Cardiac septum (tissue), 1 donor: Measurements from ENCODE around the gene UBE2V1. TPM values are rescaled to one million over a fixed set of nuclear protein-coding genes. Genes with fewer than 3 reads are reported as not detected.
"Not testable (repeated sequence)": the region's sequence is repeated elsewhere in the genome, so short reads cannot be mapped to it uniquely, and the experiment has no call there.

Experiments
- DNase-seq: peaks from one replicate; pipeline ENCODE4 v3.0.0-alpha.2; 2020; ENCODE audit warnings: low spot score
- intact Hi-C: fragments of 100-400 bp; cut with DNase I; formaldehyde crosslinking; loops from one replicate; pipeline ENCODE4 v1.14.0; 2022
- total RNA-seq: library from RNA; stranded (reverse); fragmentation: NEBNext Ultra II Directional; extraction: Animal tissue kit (Norgen Biotek cat#: 25700); gene quantifications from one replicate; pipeline ENCODE4 v1.2.1, GENCODE V29; 2021
- donor health status: DM: no; HTN: no; CAD: no.

The UBE2V1 gene
- total RNA-seq, 1 donor from 2014 or later = 70.3 TPM

DNA sequence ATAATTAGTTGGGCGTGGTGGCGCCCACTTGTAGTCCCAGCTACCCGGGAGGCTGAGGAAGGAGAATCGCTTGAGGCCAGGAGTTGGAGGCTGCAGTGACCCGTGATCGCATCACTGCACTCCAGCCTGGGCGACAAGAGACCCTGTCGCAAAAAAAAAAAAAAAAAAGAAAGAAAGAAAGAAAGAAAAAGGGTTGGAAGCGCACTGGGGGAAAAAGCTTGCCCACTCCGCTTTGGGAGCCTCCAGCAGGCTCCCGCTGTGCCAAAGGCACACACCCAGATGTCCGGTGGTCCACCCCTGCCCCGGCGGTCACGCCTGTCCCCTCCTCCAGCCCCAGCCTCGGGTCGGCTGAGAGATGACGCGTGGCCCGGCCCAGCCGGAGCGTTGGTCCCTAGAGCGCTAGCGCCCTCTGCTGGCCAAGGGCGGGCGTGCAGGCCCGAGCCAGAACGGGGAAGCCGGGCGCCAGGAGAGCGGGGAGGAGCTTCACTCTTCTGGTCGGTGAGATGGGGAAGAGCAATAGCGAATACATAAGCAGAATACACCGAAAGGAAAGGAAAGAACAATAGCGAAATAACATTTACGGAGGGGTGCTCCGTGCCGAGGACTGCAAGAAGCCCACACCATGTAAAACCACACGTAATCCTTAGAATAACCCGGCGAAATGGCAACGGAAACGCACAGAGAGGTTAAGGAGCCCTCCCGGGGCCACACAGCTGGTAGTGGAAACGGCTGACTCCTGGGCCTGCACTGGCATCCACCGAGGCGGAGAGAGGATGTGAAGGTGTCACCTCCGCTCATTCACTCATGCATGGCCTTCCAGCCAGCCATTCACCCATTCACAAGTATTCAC is 41.7 kb downstream of the UBE2V1 start:
- intact Hi-C loops = loop anchor here (1.0 kb wide), 1 partner anchor 92 kb away; no protein-coding TSS in a partner anchor
- peak; percentile 96 for DNase-seq

DNA sequence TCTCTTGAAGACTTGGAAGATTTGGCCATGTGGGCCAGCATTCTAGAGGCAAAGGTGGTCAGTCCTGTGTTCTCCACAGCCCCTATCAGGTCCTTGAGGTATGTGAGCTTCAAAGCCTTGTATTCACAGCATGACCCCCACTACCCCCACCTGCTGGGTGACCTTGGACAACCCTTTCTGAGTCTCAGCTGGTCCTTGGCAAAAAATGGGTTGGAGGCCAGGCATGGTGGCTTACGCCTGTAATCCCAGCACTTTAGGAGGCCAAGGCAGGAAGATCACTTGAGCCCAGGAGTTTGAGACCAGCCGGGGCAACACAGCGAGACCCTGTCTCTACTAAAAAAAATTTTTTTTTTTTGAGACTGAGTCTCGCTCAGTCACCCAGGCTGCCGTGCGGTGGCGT is 42.6 kb downstream of the UBE2V1 start:
- intact Hi-C loops = no loop called here
- no peak for DNase-seq

GRCh38 chr20:50068041-50068651 is 44.8 kb downstream of the UBE2V1 start:
- intact Hi-C loops = no loop called here
- no peak for DNase-seq

- intact Hi-C loops = no loop called here
- DNase-seq = no peak
These were observed 45.5 kb downstream of the UBE2V1 start for GRCh38 chr20:50067461-50067860.

GRCh38 chr20:50067018-50067417 is 45.9 kb downstream of the UBE2V1 start:
- no peak for DNase-seq
- intact Hi-C loops = no loop called here

DNA sequence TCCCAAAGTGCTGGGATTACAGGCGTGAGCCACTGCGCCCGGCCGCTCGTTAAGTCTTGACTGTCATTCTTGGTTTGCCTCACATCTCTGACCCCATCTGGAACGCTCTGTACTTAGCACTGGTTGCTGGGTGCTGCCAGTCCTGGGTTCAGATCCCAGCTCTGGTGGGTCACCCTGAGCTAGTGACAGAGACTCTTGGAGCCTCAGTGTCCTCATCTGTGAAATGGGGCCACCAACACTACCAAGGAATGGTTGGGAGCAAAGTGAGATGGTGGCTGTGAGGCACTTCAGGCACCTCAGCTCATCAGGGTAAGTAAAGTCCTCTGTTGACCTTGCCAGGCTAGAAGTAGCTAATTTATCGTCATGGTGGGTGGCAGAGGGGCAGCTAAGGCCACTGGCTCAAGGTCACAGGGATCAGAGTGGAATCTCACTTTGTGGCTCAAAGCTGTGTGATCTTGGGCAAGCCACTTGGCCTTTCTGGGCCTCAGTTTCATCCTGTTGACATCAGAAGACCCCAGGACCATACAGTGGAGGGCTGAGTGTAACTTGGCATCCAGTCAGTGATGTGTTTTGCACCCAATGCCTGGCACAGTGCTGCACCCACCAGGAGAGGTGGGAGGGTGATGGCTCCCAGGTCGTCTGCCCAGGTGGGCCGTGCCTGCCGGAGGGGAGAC is 46.7 kb downstream of the UBE2V1 start:
- DNase-seq = no peak
- intact Hi-C loops = no loop called here

GRCh38 chr20:50065325-50065615 is 47.7 kb downstream of the UBE2V1 start:
- DNase-seq = no peak
- intact Hi-C loops = no loop called here

DNA sequence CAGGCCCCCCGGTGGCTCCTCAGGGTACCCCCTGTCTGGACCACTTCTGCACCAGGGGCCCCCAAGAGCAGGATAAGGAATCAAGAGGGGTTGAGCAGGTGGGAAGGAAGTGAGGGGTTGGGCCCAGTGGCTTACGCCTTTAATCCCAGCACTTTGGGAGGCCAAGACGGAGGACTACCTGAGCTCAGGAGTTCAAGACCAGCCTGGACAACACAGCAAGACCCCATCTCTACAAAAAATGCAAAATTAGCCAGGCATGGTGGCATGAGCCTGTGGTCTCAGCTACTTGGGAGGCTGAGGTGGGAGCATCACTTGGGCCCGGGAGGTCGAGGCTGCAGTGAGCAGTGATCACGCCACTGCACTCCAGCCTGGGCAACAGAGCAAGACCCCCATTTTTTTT is 49.2 kb downstream of the UBE2V1 start:
- DNase-seq = not testable (repeated sequence)

GRCh38 chr20:50062006-50062838 is 50.7 kb downstream of the UBE2V1 start:
- intact Hi-C loops = no loop called here
- DNase-seq = no peak

More for the DNA sequence above, 49.2 kb downstream of the UBE2V1 start:
- intact Hi-C loops = not testable (repeated sequence)

GRCh38 chr20:50061151-50062005 is 51.6 kb downstream of the UBE2V1 start:
- DNase-seq = no peak
- intact Hi-C loops = no loop called here

DNA sequence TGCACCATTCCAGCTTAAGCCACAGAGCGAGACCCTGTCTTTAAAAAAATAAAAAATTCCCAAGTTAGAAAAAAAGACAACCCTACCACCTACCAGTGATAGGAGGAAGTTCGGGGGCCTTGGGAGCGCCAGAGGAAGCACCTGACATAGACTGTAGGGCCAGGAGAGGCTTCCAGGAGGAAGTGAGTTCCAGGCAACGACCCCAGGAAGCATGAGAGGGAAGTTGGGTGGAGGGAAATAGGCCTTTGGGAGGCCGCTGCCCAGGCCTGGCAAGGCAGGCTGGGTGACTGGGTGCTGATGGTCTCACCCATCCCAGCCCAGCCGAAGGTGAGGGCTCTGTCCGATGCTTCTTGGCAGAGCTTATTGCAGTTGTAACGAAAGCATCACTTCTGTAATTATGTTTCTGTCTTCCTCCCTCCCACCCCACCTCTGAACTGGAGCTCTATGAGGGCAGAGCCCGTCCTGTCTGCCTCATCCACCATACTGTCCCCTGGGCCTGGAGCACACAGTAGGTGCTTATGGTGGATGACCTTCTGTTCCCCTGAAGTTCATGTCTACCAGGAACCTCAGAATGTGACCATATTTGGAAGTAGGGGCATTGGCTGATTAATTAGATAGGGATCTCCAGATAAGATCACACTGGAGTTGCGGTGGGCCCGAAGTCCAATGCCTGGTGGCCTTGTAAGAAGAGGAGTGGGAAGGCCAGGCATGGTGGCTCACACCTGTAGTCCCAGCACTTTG is 54.1 kb downstream of the UBE2V1 start:
- intact Hi-C loops = no loop called here
- no peak for DNase-seq

- intact Hi-C loops = no loop called here
These were observed 55.3 kb downstream of the UBE2V1 start for GRCh38 chr20:50057714-50058053.

DNA sequence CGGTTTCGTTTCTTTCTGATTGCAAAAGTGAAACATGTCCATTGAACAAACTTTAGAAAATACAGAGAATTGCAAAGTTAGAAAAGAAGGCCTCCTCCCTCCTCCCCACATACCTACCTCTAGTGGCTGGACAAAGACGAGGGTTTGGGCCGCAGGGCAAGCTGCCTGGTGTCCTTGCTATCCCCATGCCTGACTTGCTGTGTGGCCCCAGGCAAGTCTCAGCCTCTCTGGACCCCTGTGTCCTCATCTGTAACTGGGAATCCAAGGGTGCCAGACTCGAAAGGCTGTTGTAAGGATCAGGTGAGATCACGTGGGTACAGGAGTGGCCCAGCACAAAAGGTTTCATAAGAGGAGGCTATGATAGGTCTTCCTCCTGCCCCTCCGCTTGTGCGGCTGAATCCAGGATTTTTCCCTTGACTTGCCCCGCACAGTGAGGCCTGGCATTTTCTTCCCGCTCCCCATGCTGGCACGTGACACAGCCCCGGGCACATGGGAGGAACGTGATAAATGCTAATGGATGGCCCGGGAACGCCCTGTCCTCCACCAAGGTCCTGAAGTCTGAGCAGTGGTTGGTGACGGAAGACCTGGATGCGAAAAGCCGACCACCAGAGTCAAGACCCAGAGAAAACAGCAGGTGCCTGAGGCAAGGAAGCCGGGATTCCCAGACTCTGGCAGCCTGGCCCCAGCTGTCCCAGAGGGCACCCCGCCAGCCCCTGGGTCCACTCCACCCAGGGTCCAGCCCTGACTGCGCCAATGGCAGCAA is 55.8 kb downstream of the UBE2V1 start:
- intact Hi-C loops = no loop called here
- no peak for DNase-seq

More at GRCh38 chr20:50057714-50058053, 55.3 kb downstream of the UBE2V1 start:
- no peak for DNase-seq

DNA sequence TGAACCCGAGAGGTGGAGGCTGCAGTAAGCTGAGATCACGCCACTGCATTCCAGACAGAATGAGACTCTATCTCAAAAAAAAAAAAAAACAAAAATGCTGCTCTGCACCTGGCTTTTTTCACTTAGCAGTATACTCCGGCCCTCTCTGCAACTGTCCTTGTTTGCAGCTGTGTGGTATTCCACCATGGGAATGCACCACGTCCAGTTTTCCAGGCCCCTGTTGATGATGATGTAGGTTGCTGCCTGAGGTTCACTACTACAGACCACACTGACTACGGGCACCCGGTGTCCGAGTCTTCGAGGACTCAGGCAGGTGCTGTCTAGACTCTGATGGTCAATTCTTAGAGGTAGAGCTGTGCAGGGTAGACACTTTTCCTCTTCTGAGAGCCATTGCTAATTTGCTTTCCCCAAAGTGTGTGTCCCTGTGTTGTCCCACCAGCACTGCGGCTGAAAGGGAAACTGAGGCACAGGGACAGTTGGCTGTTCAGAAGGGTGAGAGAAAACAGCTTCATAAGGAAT is 56.5 kb downstream of the UBE2V1 start:
- no peak for DNase-seq
- intact Hi-C loops = no loop called here

DNA sequence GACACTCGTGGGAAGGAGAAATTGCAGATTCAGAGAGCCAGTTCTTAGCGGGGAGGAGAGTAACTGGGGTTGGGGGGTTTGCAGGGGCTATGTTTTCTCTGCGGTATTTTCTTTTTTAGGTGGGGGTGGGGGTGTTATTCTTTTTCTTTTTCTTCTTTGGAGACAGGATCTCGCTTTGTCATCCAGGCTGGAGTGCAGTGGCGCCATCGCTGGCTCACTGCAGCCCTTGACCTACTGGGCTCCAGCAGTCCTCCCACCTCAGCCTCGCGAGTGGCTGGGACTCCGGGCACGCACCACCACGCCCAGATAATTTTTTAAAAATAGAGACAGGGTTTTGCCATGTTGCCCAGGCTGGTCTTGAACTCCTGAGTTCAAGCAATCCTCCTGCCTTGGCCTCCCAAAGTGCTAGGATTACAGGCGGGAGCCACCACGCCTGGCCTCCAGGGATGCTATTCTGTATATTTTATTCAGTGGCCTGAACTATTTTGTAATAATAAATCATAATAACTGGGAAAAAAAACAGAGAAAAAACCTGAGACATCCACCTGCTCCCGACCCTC is 57.3 kb downstream of the UBE2V1 start:
- intact Hi-C loops = no loop called here
- DNase-seq = no peak

DNA sequence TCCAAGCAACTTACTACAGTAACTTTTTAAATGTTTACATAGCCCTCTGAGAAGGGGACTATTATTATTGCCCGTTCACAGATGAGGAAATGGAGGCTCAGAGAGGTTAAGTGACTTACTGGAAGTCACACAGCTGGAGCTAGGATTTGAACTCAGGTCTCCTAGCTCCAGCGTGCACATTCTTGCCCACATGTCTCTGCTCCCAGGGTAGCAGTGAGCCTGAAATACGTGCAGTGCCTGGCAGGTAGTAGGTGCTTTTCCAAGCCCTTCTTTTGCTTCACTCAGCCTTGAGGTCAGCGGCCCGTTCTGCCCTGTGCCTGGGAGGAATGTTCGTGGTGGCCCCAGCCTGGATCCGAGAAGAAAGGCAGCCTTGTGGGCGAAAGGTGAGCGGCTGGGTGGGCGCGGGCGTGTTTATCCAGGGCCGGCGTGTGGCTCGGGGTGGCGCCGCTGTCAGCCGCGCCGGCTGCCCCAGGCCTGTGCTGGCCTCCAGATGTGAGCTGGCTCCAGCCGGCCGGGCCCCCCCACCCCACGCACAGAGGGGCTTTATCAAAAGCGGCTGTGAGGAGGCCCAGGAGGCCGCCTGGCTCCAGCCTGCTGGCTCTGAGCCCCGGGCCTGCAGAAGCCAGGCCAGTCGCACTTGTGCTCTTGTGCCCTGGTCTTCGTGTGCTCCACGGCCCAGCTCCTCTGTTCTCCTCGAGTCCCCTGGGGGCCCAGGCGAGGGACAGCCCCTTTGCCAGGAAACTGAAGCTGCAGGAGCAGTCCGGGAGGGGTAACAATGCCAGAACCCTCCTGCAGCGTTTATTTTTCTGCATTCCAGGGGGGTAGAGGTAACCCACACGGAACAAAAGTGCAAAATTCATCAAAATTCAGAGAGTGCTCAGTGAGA is 58.1 kb downstream of the UBE2V1 start:
- intact Hi-C loops = no loop called here
- no peak for DNase-seq
